PC-9 (cell line): Measurements from ENCODE around the gene SLC6A5.

Source experiments
- CTCF ChIP-seq: fragments of 200-600 bp; sonication (generic); conservative IDR thresholded peaks from 2 replicates; pipeline ENCODE4 v1.6.1; 2017; ENCODE audit warnings: mixed run types, antibody characterized with exemption, mild to moderate bottlenecking, moderate library complexity
- EZH2 ChIP-seq: fragments of 200-600 bp; sonication (generic); IDR thresholded peaks from 2 replicates; pipeline ENCODE4 v1.8.0; 2017; ENCODE audit warnings: antibody characterized with exemption, low read depth

GRCh38 chr11:20670932-20671403 is 71.6 kb downstream of the SLC6A5 start:
- TF ChIP-seq CTCF (no peak), EZH2 (no peak)
